HG02870 (cell line): Measurements from ENCODE around the gene ANXA4.
"Not testable (repeated sequence)": the region's sequence is repeated elsewhere in the genome, so short reads cannot be mapped to it uniquely, and the experiment has no call there.

Source experiments
- ATAC-seq: cut with Tn5 transposase; IDR thresholded peaks from one replicate; pipeline ENCODE4 v1.9.1; 2021; ENCODE audit warnings: mild to moderate bottlenecking, moderate library complexity; ENCODE audit not compliant: unreplicated experiment

ANXA4 gene

GRCh38 chr2:69750246-69750645 lies 8.3 kb downstream of the ANXA4 start:
- ATAC-seq: no peak

- no peak for ATAC-seq
These were observed 11.9 kb downstream of the ANXA4 start for GRCh38 chr2:69753659-69754363.

GRCh38 chr2:69754633-69755032 lies 12.7 kb downstream of the ANXA4 start:
- no peak for ATAC-seq

GRCh38 chr2:69755862-69756467 lies 14.0 kb downstream of the ANXA4 start:
- ATAC-seq: no peak

GRCh38 chr2:69762025-69762424 lies 20.1 kb downstream of the ANXA4 start:
- ATAC-seq: no peak

GRCh38 chr2:69762513-69763494 lies 20.9 kb downstream of the ANXA4 start:
- ATAC-seq: no peak

- not testable (repeated sequence) for ATAC-seq
These were observed 21.9 kb downstream of the ANXA4 start for GRCh38 chr2:69763831-69764230.

GRCh38 chr2:69764286-69765095 lies 22.6 kb downstream of the ANXA4 start:
- no peak for ATAC-seq

GRCh38 chr2:69765096-69765380 lies 23.1 kb downstream of the ANXA4 start:
- ATAC-seq: no peak

- ATAC-seq: no peak
These were observed 24.1 kb downstream of the ANXA4 start for GRCh38 chr2:69766014-69766413.

GRCh38 chr2:69767034-69767433 lies 25.1 kb downstream of the ANXA4 start:
- ATAC-seq: no peak

- no peak for ATAC-seq
These were observed 26.3 kb downstream of the ANXA4 start for GRCh38 chr2:69768235-69768634.

- ATAC-seq: no peak
These were observed 26.9 kb downstream of the ANXA4 start for GRCh38 chr2:69768789-69769188.

GRCh38 chr2:69769272-69769671 lies 27.3 kb downstream of the ANXA4 start:
- ATAC-seq: no peak

- no peak for ATAC-seq
These were observed 28.3 kb downstream of the ANXA4 start for GRCh38 chr2:69770193-69770702.

GRCh38 chr2:69770747-69771146 lies 28.8 kb downstream of the ANXA4 start:
- no peak for ATAC-seq

- ATAC-seq: no peak
These were observed 29.5 kb downstream of the ANXA4 start for GRCh38 chr2:69771461-69771860.

- no peak for ATAC-seq
These were observed 31.3 kb downstream of the ANXA4 start for GRCh38 chr2:69773206-69773605.

GRCh38 chr2:69774258-69774983 lies 32.5 kb downstream of the ANXA4 start:
- not testable (repeated sequence) for ATAC-seq
